Measurements from ENCODE around the gene FAM72B. TPM values are rescaled to one million over a fixed set of nuclear protein-coding genes. Genes with fewer than 3 reads are reported as not detected.
"Not testable (repeated sequence)": the region's sequence is repeated elsewhere in the genome, so short reads cannot be mapped to it uniquely, and the experiment has no call there.

FAM72B gene
- total and polyA plus RNA-seq, 4 donors, result 0.23 to 1.1 (median 0.78) TPM; not detected in 1

DNA sequence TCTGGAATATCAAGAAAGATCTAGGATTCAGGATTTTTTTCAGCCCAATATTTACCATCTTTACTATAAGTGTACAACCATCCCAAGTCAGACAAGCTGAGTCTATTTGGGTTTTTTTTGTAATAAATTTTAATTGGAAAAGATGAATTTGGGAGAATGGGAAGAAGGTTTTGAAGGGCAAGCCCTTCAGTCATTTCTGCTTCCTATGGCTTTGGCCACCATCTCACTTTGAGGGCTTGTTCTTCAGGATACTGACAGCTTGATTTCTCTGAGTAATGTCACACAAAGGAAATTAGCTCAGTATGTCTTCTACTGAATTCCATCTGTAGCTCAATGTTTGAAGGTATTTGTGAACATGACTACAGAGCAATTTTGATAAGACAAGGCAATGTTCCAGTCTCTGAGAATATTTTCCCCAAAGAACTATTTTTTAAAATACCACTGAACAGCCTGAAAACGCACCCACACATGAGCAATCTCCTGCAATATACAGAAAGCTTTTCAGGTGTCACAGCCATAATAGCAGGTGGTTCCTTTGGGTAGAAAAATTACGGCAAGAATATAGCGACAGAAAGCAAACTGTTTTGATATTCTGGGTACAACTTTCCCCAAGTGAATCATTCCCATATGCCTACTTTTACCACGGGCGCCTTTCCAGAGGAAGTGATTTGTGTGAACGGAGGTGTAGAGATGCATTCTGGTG is 22.8 kb downstream of the FAM72B start:
- intact Hi-C loops (cut with DNase I); ATAC-seq (ENCODE audit: low FRiP score); H3K9me3 ChIP-seq (ENCODE audit: control insufficient read depth, low read length); DNase-seq; H3K27me3 ChIP-seq (ENCODE audit: control insufficient read depth in 1 of 2, insufficient read depth in 2 of 2, low read length in 1 of 2); H3K27ac ChIP-seq (ENCODE audit: low read depth in 1 of 2, low read length in 2 of 2); H3K4me1 ChIP-seq (ENCODE audit: control insufficient read depth in 1 of 2, insufficient read depth in 2 of 2, low read length in 2 of 2); H3K36me3 ChIP-seq (ENCODE audit: control insufficient read depth in 1 of 2, insufficient read depth in 2 of 2, low read length in 1 of 2); H3K4me3 ChIP-seq (ENCODE audit: low read length in 2 of 2): not testable (repeated sequence)
- 16 to 29% methylated on average over 3 of the region's 6 CpGs for WGBS, 2 donors

GRCh38 chr1:121160118-121160517 is 24.0 kb downstream of the FAM72B start:
- H3K4me1 ChIP-seq (ENCODE audit: control insufficient read depth in 1 of 2, insufficient read depth in 2 of 2, low read length in 2 of 2); intact Hi-C loops (cut with DNase I); H3K4me3 ChIP-seq (ENCODE audit: low read length in 2 of 2); H3K36me3 ChIP-seq (ENCODE audit: control insufficient read depth in 1 of 2, insufficient read depth in 2 of 2, low read length in 1 of 2); ATAC-seq (ENCODE audit: low FRiP score); H3K27ac ChIP-seq (ENCODE audit: low read depth in 1 of 2, low read length in 2 of 2); H3K9me3 ChIP-seq (ENCODE audit: control insufficient read depth, low read length); H3K27me3 ChIP-seq (ENCODE audit: control insufficient read depth in 1 of 2, insufficient read depth in 2 of 2, low read length in 1 of 2); DNase-seq: not testable (repeated sequence)
- WGBS, 2 donors, result 96 to 98% methylated on average over 2 of the region's 2 CpGs

- H3K36me3 ChIP-seq (ENCODE audit: control insufficient read depth in 1 of 2, insufficient read depth in 2 of 2, low read length in 1 of 2); intact Hi-C loops (cut with DNase I); H3K4me1 ChIP-seq (ENCODE audit: control insufficient read depth in 1 of 2, insufficient read depth in 2 of 2, low read length in 2 of 2); ATAC-seq (ENCODE audit: low FRiP score); H3K9me3 ChIP-seq (ENCODE audit: control insufficient read depth, low read length); DNase-seq; H3K27me3 ChIP-seq (ENCODE audit: control insufficient read depth in 1 of 2, insufficient read depth in 2 of 2, low read length in 1 of 2); H3K27ac ChIP-seq (ENCODE audit: low read depth in 1 of 2, low read length in 2 of 2); H3K4me3 ChIP-seq (ENCODE audit: low read length in 2 of 2): not testable (repeated sequence)
- 95% methylated on average over 1 of the region's 2 CpGs; no CpG with 5 or more reads in 1 of the 2 donors for WGBS, 2 donors
Measured at GRCh38 chr1:121157609-121158008, 26.5 kb downstream of the FAM72B start.

GRCh38 chr1:121156958-121157603 is 27.1 kb downstream of the FAM72B start:
- H3K9me3 ChIP-seq (ENCODE audit: control insufficient read depth, low read length); H3K36me3 ChIP-seq (ENCODE audit: control insufficient read depth in 1 of 2, insufficient read depth in 2 of 2, low read length in 1 of 2); H3K27me3 ChIP-seq (ENCODE audit: control insufficient read depth in 1 of 2, insufficient read depth in 2 of 2, low read length in 1 of 2); H3K4me1 ChIP-seq (ENCODE audit: control insufficient read depth in 1 of 2, insufficient read depth in 2 of 2, low read length in 2 of 2); DNase-seq; H3K4me3 ChIP-seq (ENCODE audit: low read length in 2 of 2); H3K27ac ChIP-seq (ENCODE audit: low read depth in 1 of 2, low read length in 2 of 2); intact Hi-C loops (cut with DNase I): not testable (repeated sequence)
- peak; percentile 76 for ATAC-seq (ENCODE audit: low FRiP score)
- no CpG with 5 or more reads among the region's 4 CpGs for WGBS, 2 donors

DNA sequence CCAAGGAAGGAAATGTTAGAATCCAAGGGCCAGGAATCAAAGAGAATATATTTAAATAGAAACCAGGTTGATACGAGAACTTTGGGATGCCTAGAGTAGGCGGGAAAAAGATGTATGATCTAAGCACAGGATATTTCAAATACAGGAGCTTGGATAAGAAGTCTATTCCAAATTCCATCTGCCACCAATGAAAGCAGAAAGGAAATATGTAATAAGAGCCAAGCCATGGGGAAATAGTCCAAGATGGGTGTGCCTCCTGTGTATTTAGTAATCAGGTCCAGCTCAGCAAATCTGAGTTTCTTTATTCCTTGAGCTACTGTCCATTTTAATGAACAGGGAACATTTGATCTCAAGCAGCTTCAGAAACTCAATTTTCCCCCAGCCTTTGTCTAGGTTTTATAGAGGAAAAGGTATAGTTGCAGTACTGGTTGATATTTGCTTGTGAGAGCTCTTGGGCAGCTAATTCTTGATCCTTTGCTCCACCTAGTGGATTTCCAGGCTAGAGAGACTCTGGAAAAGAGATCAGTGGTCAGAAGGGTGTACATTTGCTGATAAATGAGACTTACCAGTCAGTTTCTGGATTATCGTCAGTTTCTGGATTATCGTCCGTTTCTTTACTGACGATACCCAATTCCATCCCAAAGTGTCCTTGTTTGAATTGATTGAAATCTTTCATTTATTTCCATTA is 28.3 kb downstream of the FAM72B start:
- H3K4me1 ChIP-seq (ENCODE audit: control insufficient read depth in 1 of 2, insufficient read depth in 2 of 2, low read length in 2 of 2); H3K36me3 ChIP-seq (ENCODE audit: control insufficient read depth in 1 of 2, insufficient read depth in 2 of 2, low read length in 1 of 2); H3K9me3 ChIP-seq (ENCODE audit: control insufficient read depth, low read length); ATAC-seq (ENCODE audit: low FRiP score); H3K27me3 ChIP-seq (ENCODE audit: control insufficient read depth in 1 of 2, insufficient read depth in 2 of 2, low read length in 1 of 2); H3K4me3 ChIP-seq (ENCODE audit: low read length in 2 of 2); DNase-seq; intact Hi-C loops (cut with DNase I); H3K27ac ChIP-seq (ENCODE audit: low read depth in 1 of 2, low read length in 2 of 2): not testable (repeated sequence)
- 68 to 74% methylated on average over 6 of the region's 6 CpGs for WGBS, 2 donors

DNA sequence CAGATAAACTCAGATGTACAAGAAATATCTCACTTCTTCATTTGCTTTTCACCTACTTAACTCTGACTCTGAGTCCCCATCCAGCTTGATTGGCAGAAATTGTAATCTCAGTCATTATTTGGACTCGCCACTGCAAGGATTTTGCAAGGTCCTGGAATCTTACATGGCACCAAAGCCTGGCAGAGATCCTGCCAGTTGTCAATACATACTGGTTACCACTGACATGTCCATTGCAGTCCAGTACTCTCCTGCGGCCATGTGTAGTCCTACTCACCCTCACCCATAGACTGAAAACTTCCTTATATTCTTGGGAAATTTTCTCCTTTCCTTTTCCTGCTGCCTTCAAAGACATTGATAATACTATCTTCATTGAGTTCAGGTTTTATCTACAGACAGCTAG is 29.3 kb downstream of the FAM72B start:
- H3K9me3 ChIP-seq (ENCODE audit: control insufficient read depth, low read length); H3K4me3 ChIP-seq (ENCODE audit: low read length in 2 of 2); H3K27me3 ChIP-seq (ENCODE audit: control insufficient read depth in 1 of 2, insufficient read depth in 2 of 2, low read length in 1 of 2); H3K4me1 ChIP-seq (ENCODE audit: control insufficient read depth in 1 of 2, insufficient read depth in 2 of 2, low read length in 2 of 2); H3K36me3 ChIP-seq (ENCODE audit: control insufficient read depth in 1 of 2, insufficient read depth in 2 of 2, low read length in 1 of 2); intact Hi-C loops (cut with DNase I); DNase-seq; H3K27ac ChIP-seq (ENCODE audit: low read depth in 1 of 2, low read length in 2 of 2); ATAC-seq (ENCODE audit: low FRiP score): not testable (repeated sequence)
- 98 to 100% methylated on average over 1 of the region's 2 CpGs for WGBS, 2 donors

GRCh38 chr1:121152788-121153187 is 31.4 kb downstream of the FAM72B start:
- intact Hi-C loops (cut with DNase I); H3K9me3 ChIP-seq (ENCODE audit: control insufficient read depth, low read length); H3K36me3 ChIP-seq (ENCODE audit: control insufficient read depth in 1 of 2, insufficient read depth in 2 of 2, low read length in 1 of 2); H3K27ac ChIP-seq (ENCODE audit: low read depth in 1 of 2, low read length in 2 of 2); H3K27me3 ChIP-seq (ENCODE audit: control insufficient read depth in 1 of 2, insufficient read depth in 2 of 2, low read length in 1 of 2); H3K4me3 ChIP-seq (ENCODE audit: low read length in 2 of 2); DNase-seq; ATAC-seq (ENCODE audit: low FRiP score); H3K4me1 ChIP-seq (ENCODE audit: control insufficient read depth in 1 of 2, insufficient read depth in 2 of 2, low read length in 2 of 2): not testable (repeated sequence)

DNA sequence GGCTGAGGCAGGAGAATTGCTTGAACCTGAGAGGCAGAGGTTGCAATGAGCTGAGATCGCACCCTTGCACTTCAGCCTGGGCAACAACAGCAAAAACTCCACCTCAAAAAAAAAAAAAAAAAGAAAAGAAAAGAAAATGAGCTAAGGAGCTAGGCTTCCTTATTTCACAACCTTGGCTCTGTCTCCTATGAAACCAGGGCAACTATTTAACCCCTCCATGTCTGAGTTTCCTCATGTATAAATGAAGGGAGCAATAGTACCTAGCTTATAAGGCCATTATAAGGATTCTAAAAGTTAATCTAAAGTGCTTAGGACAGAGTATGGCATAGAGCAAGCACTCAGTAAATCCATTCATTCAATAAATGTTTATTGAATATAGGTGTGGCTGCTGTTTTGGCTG is 32.8 kb downstream of the FAM72B start:
- not testable (repeated sequence) for H3K27ac ChIP-seq (ENCODE audit: low read depth in 1 of 2, low read length in 2 of 2)

More for the DNA sequence above, 32.8 kb downstream of the FAM72B start:
- DNase-seq; H3K36me3 ChIP-seq (ENCODE audit: control insufficient read depth in 1 of 2, insufficient read depth in 2 of 2, low read length in 1 of 2); ATAC-seq (ENCODE audit: low FRiP score); H3K4me1 ChIP-seq (ENCODE audit: control insufficient read depth in 1 of 2, insufficient read depth in 2 of 2, low read length in 2 of 2); H3K9me3 ChIP-seq (ENCODE audit: control insufficient read depth, low read length); H3K27me3 ChIP-seq (ENCODE audit: control insufficient read depth in 1 of 2, insufficient read depth in 2 of 2, low read length in 1 of 2); H3K4me3 ChIP-seq (ENCODE audit: low read length in 2 of 2); intact Hi-C loops (cut with DNase I): not testable (repeated sequence)
- 23 to 65% methylated on average over 1 of the region's 1 CpG for WGBS, 2 donors
